Measurements from ENCODE around the gene MEG3.

MEG3 gene

DNA sequence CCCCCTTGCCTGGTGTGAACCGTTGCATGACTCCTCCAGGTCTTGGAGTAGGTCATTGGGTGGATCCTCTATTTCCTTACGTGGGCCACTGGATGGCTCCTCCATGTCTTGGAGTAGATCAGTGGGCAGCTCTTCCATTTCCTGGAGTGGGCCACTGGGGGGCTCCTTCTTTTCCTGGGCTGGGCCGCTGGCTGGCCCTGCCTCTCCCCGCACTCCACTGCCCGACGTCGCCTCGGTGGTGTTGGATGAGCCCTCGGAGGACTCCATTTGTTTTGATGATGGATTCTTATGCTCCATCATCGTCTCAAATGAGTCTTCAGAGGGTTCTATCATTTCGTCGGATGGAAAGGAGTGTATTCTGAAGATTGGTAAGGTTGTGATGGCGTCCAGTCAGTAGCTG lies 58.5 kb downstream of the MEG3 start:
- no peak for DNase-seq

DNA sequence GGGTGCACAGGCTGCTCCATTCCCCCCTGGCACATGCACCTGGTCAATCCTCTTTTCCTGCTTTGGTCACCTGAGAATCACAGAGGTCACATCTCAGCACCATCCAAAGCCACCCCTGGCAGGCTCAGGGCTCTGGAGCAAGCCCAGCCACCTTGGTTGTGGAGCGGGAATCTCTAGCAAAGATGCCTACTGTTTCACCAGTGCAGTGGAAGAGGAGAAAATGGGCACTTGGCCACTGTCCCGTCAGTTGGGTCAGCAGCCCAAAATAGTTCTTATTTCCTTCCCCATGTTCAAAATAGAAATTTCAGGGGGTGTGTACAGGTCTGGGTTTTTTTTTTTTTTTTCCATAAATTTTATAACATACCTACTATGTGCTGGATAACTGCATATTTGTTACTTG lies 59.3 kb downstream of the MEG3 start:
- no peak for DNase-seq

DNA sequence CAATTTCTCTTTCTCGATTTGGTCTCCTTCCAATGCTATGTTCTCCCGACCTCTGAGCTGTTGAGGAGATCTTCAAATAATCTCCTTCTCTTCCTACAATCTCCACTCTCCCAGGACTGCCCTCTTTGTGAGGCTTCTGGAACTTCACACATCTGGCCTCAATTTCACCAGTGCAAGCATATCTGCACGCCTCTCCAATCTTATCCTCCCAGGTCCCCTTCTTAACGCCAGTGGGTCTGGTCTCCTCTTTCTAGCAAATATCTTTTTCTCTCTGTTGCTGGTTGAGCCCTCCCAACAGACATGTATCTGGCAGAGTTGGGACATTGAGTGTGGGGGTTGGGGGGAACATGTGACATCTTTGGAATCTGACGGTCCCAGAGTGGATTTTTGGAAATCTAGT lies 59.7 kb downstream of the MEG3 start:
- DNase-seq: no peak

DNA sequence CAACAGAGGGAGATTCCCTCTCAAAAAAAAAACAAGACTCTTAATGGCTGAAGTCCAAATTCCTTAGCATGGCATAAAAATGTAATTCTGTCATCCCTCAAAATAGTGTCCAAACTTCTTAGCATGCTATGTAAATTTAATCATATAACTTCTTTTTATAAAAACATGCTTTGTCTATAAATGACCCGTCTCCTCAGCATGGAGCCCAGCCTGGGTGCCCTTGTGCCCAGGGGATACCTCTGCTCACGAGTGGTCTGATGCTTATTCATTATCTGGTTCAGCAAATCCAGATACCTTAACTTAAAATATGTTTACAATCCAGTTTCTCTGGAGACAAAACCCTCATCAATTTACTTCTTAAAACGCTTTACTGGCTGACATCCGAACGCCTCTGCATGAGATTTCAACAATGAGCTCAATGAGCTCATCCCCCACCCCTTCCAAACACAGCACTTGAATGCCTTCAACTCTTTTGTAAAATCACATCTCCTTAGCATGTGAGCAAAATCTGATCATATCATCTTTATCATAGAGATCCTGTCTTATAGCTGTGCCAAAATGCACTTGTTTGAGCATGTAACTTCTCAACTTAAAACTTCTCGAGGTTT lies 61.9 kb downstream of the MEG3 start:
- DNase-seq: no peak

GRCh38 chr14:100888789-100889315 lies 62.9 kb downstream of the MEG3 start:
- DNase-seq: no peak

GRCh38 chr14:100889641-100890040 lies 63.7 kb downstream of the MEG3 start:
- no peak for DNase-seq

GRCh38 chr14:100890061-100890850 lies 64.3 kb downstream of the MEG3 start:
- DNase-seq: no peak

- DNase-seq: no peak
Observed at GRCh38 chr14:100891051-100891450, 65.1 kb downstream of the MEG3 start.

GRCh38 chr14:100891501-100892445 lies 65.9 kb downstream of the MEG3 start:
- no peak for DNase-seq

GRCh38 chr14:100892496-100893227 lies 66.7 kb downstream of the MEG3 start:
- no peak for DNase-seq

- no peak for DNase-seq
Observed at GRCh38 chr14:100893228-100893601, 67.3 kb downstream of the MEG3 start.

- no peak for DNase-seq
Observed at GRCh38 chr14:100893760-100894159, 67.8 kb downstream of the MEG3 start.

DNA sequence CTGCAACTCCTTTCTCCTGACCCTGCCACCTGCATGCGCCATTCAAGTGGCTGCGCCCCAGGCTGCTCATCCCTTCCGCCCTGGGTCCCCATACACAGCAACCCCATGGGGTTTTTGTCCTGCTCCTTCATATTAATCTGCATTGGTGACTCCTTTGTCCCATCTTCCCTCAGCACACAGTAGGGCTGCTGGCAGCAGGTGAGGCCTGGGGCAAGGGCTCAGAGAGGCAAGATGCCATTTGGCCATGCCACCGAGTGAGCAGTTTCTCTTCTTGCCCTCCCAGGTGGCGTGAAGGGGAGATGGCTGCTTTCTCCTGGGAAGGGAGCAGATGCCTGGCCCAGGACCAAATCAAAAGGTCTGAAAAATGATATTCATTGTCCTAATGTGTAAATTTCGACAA lies 68.5 kb downstream of the MEG3 start:
- no peak for DNase-seq

DNA sequence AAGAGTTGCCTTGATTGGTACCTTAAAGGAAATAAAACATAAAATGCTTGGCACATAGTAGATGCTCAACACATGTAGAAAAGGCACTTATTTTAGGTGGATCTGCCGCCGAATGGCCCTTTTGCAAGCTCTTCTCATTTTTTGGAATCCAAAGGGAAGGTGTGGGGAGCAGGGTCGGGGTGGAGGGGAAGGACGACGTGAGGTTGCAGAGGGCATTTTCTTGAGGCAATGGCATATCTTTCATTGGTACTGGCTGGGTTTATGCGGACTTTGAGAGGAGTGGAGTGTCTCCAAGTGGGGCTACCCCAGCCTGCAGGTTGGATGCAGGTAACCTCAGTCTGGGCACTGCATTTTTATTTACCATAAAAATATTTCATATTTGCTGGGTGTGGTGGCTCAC lies 69.5 kb downstream of the MEG3 start:
- DNase-seq: no peak

DNA sequence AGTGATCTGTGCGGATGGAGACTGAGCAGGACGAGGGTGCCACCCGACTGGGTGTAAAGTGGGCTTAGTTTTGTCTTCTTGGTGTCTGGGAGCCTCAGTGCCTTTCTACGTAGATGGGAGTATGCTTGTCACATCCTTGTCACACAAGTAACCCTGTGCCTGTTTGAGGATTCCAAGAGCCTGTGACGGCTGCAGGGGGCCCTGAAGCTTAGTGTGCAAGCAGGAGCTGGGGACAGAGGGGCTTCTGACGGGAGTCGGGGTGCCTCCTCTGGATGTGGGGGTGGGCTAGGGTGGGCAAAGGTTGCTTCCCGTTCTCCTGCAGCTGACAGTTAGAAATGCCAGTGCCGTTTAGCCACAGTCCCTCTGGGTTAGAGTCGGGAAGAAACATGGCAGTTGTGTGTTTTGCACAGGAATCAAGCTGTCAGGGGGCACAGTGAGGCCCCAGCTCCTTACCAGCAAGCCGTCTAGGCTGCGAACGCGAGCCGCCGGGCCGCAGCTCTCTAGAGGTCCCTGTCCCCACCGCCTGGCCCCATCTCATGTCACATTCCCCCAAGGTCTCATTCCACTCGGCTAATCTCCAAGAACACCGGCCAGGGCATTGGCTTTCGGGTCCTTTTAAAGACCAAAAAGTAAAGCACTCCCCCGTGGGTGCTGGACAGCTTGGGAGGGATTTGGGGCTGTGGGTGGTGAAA lies 70.6 kb downstream of the MEG3 start:
- no peak for DNase-seq

- DNase-seq: no peak
Observed at GRCh38 chr14:100898465-100898864, 72.5 kb downstream of the MEG3 start.

GRCh38 chr14:100898935-100899883 lies 73.3 kb downstream of the MEG3 start:
- no peak for DNase-seq

DNA sequence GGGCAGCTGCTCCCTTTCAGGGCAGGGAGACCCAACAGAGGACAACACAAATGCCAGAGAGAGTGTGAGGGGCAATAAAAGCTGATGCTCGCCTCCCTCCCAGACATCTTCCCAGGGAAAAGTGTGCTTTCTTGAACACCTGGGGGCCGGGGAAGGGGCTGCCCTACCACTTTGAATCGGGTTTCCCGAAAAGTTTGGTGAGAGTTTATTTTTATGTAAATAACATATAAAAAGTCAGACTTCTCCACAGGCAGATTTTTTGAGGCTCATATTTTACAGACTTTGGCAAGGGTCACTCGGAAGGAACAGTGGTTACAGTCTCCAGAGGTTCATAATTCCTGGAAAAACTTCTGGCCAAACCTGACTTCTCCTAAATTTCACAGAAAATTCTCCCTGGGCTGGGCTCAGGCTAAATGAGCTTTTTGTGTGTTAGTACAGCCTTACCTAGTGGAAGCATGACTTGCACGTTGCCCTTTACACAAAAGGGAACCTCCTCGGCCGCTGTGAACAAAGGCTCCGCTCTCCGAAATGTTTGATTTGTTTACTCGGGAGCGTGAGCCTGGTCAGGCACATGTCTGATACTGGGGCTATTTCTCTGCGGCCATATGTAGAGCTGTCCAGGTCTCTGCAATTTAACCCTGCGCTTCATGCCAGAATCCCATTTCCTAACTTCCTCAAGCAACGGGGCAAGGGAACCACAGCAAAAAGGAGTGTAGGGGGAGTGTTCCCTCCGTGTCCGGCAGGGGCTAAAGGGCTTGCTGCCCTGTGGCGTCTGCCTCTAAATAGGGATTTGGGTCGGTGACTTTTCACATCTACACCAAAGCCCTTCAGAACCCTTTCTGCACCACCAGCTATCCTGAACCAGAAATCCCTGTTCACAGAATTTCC lies 74.2 kb downstream of the MEG3 start:
- DNase-seq: no peak

- DNase-seq: no peak
Observed at GRCh38 chr14:100900837-100901390, 75.0 kb downstream of the MEG3 start.
